SK-N-SH treated with all-trans-retinoic acid at 6 μM for 48 hours (cell line): ENCODE measurements around the gene CLEC4F.

ENCODE experiments used
- OSR1 ChIP-seq: fragments of 250-450 bp; sonication (Bioruptor Pico); IDR thresholded peaks from 2 replicates; pipeline ENCODE4 v1.8.0; 2022; ENCODE audit warnings: moderate library complexity, mild to moderate bottlenecking, inconsistent platforms
- PATZ1 ChIP-seq: fragments of 250-450 bp; sonication (Bioruptor Pico); IDR thresholded peaks from 2 replicates; pipeline ENCODE4 v1.8.0; 2020; ENCODE audit warnings: mild to moderate bottlenecking, moderate library complexity, borderline replicate concordance
- SNAI2 ChIP-seq: fragments of 250-450 bp; sonication (Bioruptor Pico); IDR thresholded peaks from 2 replicates; pipeline ENCODE4 v1.5.0; 2020; ENCODE audit warnings: mild to moderate bottlenecking, moderate library complexity
- TOX ChIP-seq: fragments of 250-450 bp; sonication (Bioruptor Pico); IDR thresholded peaks from 2 replicates; pipeline ENCODE4 v1.8.0; 2021; ENCODE audit warnings: mild to moderate bottlenecking, moderate library complexity, borderline replicate concordance
- ZFP3 ChIP-seq: fragments of 250-450 bp; sonication (Bioruptor Pico); IDR thresholded peaks from 2 replicates; pipeline ENCODE4 v1.5.0; 2020; ENCODE audit warnings: mild to moderate bottlenecking, moderate library complexity
- TF ChIP-seq, protein P1 (sequence below): fragments of 250-450 bp; sonication (Bioruptor Pico); IDR thresholded peaks from 2 replicates; pipeline ENCODE4 v1.8.0; 2021; ENCODE audit warnings: low read depth, mild to moderate bottlenecking, moderate library complexity, borderline replicate concordance

DNA sequence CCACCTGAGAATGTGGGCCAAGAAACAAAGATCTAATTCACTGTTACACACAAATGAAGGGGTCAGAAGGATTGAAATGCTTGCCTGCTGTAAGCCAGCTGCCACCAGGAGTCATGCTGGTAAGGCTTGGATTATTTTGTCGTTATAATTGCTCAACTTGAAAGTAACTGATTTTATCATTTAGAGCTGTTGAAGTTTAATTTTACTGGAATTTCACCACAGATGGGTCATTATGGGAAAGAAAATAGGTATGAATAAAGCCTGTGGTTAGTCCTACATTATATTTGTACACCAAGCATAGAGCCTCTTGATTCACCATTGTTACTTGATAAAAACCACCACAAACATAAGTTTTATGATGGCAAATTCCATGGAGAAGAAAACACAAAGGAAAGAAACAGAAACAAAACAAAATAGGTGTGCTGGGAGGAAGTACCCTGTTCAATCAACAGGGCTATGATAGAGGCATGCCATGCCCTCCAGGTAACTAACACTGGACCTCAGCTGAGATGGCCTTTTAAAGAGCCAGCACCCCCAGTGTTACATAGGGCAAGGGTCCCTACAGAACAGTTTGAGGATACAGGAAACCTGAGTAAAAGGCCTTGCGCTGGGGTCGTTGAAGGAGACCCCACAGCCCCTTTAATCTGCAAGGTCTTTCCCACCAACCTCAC, 3.0 kb downstream of the CLEC4F start:
- no peak for TF ChIP-seq OSR1 (CRISPR knock-in tag)
- no peak for TF ChIP-seq SNAI2 (CRISPR knock-in tag)
- TF ChIP-seq PATZ1 (CRISPR knock-in tag), result no peak
- no peak for TF ChIP-seq TOX (CRISPR knock-in tag)
- TF ChIP-seq, protein P1, sequence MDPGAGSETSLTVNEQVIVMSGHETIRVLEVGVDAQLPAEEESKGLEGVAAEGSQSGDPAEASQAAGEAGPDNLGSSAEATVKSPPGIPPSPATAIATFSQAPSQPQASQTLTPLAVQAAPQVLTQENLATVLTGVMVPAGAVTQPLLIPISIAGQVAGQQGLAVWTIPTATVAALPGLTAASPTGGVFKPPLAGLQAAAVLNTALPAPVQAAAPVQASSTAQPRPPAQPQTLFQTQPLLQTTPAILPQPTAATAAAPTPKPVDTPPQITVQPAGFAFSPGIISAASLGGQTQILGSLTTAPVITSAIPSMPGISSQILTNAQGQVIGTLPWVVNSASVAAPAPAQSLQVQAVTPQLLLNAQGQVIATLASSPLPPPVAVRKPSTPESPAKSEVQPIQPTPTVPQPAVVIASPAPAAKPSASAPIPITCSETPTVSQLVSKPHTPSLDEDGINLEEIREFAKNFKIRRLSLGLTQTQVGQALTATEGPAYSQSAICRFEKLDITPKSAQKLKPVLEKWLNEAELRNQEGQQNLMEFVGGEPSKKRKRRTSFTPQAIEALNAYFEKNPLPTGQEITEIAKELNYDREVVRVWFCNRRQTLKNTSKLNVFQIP (CRISPR knock-in tag), result no peak
- TF ChIP-seq ZFP3 (CRISPR knock-in tag), result no peak
